HG02938 (cell line): ENCODE measurements around the gene ELAPOR2.
A peak's percentile ranks its signal among the peaks of the same experiment; 100 is the strongest.
"Not testable (repeated sequence)": the region's sequence is repeated elsewhere in the genome, so short reads cannot be mapped to it uniquely, and the experiment has no call there.

Experiments
- ATAC-seq: cut with Tn5 transposase; IDR thresholded peaks from one replicate; pipeline ENCODE4 v1.9.1; 2021; ENCODE audit warnings: mild to moderate bottlenecking, moderate library complexity; ENCODE audit not compliant: unreplicated experiment

ELAPOR2 gene

GRCh38 chr7:87044713-87045112 lies 14.7 kb downstream of the ELAPOR2 start:
- not testable (repeated sequence) for ATAC-seq

DNA sequence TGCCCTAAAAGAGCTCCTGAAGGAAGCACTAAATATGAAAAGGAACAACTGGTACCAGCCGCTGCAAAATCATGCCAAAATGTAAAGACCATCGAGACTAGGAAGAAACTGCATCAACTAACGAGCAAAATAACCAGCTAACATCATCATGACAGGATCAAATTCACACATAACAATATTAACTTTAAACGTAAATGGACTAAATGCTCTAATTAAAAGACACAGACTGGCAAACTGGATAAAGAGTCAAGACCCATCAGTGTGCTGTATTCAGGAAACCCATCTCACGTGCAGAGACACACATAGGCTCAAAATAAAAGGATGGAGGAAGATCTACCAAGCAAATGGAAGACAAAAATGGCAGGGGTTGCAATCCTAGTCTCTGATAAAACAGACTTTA lies 17.9 kb downstream of the ELAPOR2 start:
- ATAC-seq = not testable (repeated sequence)

DNA sequence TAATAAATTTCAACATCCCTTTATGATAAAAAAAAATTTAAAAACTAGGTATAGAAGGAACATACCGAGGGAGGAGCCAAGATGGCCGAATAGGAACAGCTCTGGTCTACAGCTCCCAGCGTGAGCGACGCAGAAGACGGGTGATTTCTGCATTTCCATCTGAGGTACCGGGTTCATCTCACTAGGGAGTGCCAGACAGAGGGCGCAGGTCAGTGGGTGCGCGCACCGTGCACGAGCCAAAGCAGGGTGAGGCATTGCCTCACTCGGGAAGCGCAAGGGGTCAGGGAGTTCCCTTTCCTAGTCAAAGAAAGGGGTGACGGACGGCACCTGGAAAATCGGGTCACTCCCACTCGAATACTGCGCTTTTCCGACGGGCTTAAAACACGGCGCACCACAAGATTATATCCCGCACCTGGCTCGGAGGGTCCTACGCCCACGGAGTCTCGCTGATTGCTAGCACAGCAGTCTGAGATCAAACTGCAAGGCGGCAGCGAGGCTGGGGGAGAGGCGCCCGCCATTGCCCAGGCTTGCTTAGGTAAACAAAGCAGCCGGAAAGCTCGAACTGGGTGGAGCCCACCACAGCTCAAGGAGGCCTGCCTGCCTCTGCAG lies 19.7 kb downstream of the ELAPOR2 start:
- not testable (repeated sequence) for ATAC-seq

DNA sequence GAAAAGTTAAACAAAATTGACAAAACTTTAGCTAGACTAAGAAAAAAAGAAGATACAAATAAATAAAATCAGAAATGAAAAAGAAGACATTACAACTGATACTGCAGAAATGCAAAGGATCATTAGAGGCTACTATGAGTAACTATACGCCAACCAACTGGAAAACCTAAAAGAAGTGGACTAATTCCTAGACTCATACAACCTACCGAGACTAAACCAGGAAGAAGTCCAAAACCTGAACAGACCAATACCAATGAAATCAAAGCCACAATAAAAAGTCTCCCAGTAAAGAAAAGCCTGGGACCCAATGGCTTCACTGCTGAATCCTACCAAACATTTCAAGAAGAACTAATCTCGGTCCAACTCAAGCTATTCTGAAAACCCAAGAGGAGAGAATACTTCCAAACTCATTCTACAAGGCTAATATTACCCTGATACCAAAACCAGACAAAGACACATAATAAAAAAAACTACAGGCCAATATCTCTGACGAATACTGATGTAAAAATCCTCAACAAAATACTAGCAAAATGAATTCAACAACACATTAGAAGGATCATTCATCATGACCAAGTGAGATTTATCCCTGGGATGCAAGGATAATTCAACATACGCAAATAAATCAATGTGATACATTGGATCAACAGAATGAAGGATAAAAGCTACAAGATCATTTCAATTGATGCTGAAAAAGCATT lies 20.3 kb downstream of the ELAPOR2 start:
- ATAC-seq = no peak

- no peak for ATAC-seq
Measured at GRCh38 chr7:87036985-87037384, 22.5 kb downstream of the ELAPOR2 start.

GRCh38 chr7:87032604-87033339 lies 26.7 kb downstream of the ELAPOR2 start:
- no peak for ATAC-seq

DNA sequence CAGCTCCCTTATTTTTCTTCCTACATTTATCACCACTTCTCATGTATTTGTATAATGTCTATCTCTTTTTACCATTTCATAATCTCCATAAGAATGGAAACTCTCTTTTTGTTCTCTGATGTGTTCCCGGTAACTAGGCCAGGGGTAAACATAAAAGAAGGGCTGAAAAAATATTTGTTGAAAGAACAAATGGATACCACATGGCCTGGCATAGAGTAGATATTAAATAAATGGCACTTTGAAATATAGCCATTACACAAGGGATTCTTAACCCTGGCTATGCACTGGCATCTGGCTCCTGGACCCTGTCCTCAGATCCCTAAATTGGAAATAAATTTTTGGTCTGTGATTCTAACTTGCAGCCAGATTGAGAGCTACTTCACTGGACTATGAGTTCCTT lies 30.4 kb downstream of the ELAPOR2 start:
- ATAC-seq = no peak

- no peak for ATAC-seq
Measured at GRCh38 chr7:87028636-87029035, 30.8 kb downstream of the ELAPOR2 start.

DNA sequence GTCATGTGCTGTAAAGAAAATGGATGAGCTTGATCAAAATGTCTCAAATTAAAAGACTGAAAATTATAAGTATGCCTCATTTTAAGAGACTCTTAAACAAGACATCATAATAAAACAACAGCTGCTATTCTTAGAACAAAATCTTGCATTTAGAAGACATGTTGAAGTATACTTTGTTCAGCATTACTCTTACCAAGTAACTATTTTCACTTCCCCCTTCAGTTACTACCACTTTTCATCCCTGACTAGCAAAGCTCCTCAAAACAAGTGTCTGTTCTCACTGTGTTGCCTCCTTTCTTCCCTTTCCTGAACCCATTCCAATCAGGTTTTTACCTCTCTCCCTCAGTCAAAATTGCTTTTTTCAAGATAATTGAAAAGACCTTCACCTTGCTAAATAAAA lies 31.6 kb downstream of the ELAPOR2 start:
- ATAC-seq = peak; percentile 73

DNA sequence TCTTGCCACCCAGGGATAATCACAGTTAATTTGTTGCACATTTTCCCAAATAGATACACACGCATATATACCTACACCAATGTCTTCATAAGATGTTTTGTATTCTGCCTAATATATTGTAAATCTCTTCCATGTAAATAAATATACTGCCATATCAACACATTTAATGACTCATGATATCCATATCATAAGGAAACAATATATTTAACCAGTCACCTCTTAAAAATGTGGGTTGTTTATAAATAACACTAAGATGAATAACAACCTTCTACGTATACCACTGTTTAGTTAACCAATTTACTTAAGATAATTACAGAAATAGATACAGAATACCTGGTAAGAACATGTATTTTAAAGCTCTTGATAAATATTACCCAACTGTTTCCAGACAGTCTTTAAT lies 38.2 kb downstream of the ELAPOR2 start:
- ATAC-seq = no peak

DNA sequence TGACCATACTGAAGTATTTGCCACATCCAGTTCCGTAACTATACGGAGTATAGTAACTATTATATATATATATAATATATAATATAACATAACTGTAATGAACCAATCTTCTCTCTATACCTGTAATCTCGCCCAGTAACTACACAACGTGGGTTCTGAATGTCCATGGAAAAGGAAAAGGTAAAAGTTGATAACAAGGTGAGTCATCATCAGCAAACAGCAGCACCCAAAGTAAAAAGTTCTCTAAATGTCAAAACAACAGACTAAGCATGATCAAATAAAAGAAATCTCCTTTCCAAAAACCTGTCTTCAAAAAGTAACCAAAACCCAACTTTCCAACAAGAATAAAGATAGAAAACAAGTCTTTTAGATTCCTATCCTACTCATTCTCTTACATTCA lies 42.8 kb downstream of the ELAPOR2 start:
- ATAC-seq = no peak

GRCh38 chr7:87013840-87014190 lies 45.6 kb downstream of the ELAPOR2 start:
- no peak for ATAC-seq

DNA sequence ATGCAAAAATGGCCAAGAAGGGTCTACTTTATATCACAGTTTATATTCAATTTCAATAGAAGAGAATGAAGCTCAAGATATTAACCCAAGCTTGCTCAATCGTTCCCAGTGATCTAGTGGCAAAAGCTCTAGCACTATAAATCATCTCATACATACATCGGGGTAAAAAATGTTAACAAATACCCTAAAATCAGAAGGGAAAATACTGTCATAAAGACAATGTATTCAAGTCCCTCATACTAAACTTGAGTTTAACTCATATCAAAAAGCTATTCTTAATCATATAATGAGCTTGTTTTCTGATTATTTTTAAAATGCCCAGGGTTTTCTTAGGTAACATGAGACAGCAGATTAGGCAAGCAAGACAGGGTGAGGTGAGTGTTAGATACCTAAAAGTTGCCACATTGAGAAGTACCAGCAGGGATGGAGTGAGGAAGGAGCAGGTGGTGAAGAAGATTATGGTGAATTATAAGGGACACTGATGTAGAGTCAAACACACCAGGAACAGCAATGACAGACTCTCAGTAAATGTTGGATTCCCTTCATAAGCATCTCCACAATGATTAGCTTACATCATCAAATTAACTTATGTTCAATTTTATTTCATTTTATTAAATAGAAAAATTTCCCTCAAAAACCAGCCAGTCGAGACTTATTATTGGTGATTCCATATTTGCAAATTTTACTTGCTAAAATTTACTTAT lies 46.2 kb downstream of the ELAPOR2 start:
- ATAC-seq = no peak
